Measurements from ENCODE around the gene NF1. TPM values are rescaled to one million over a fixed set of nuclear protein-coding genes. Genes with fewer than 3 reads are reported as not detected.

The NF1 gene
- polyA plus RNA-seq, 1 of the 3 experiments (the other 2 are of a cell fraction), result 19.6 TPM

- H3K27me3 ChIP-seq (ENCODE audit: insufficient read depth), result no peaks in the 10 kb centered on the region
- H3K27ac ChIP-seq (ENCODE audit: low read depth in 2 of 2, low read length in 1 of 2), result no peak overlapping the region
- no peak overlapping the region for H3K4me3 ChIP-seq (ENCODE audit: low read depth in 2 of 2, low read length in 1 of 2)
- CTCF ChIA-PET, result interaction anchor here (0.7 to 1.2 kb wide), 3 partner anchors 11 to 33 kb away, joined by 3 to 4 read pairs (median 4); no protein-coding TSS in a partner anchor
- H3K9me3 ChIP-seq, result no peaks in the 10 kb centered on the region
- peaks cover 72 to 85% of the 10 kb centered on the region in 2 experiments for H3K36me3 ChIP-seq (replicated peaks in 1 of 2; ENCODE audit: control insufficient read depth in 1 of 2, insufficient read depth in 2 of 2, low read length in 1 of 2)
- H3F3A ChIP-seq (replicated peaks; ENCODE audit: insufficient read depth), result peaks cover 6% of the 10 kb centered on the region
- no peak overlapping the region for H3K4me2 ChIP-seq
- TF ChIP-seq NFIC (IDR thresholded peaks at IDR 0.05; ENCODE audit: borderline replicate concordance) (no peak), CHD2 (IDR thresholded peaks at IDR 0.05; ENCODE audit: low read length, partially characterized antibody) (no peak), CTCF (IDR thresholded peaks at IDR 0.05) (no peak), RCOR1 (IDR thresholded peaks at IDR 0.05; ENCODE audit: low read length) (no peak), GATA2 (CRISPR knock-in tag; IDR thresholded peaks at IDR 0.05) (no peak), NRF1 (IDR thresholded peaks at IDR 0.05; ENCODE audit: low read depth, low read length) (no peak)
- no peaks in the 10 kb centered on the region for H4K20me1 ChIP-seq (ENCODE audit: insufficient read depth)
- no peak overlapping the region for H3K9ac ChIP-seq
- POLR2A ChIA-PET, result no interaction called here
- no peak overlapping the region for H2AFZ ChIP-seq (ENCODE audit: low read depth)
- WGBS (ENCODE audit: low lambda C conversion rate), result 85% methylated on average over 1 of the region's 1 CpG
- H3K4me1 ChIP-seq (ENCODE audit: control insufficient read depth in 1 of 2, insufficient read depth in 2 of 2, low read depth in 1 of 2, low read length in 1 of 2), result no peaks in the 10 kb centered on the region
- no peaks in the 10 kb centered on the region for H3K79me2 ChIP-seq (ENCODE audit: insufficient read depth)
- no peaks in the 10 kb centered on the region for H3K9me2 ChIP-seq
- no peak for DNase-seq
Observed at GRCh38 chr17:31355935-31356334, 261.2 kb downstream of the NF1 start.

GRCh38 chr17:31357091-31357490, 262.3 kb downstream of the NF1 start:
- Histone ChIP-seq H3K27me3 (ENCODE audit: insufficient read depth) (no peaks in the 10 kb centered on the region), H3K79me2 (ENCODE audit: insufficient read depth) (no peaks in the 10 kb centered on the region), H3K9me3 (no peaks in the 10 kb centered on the region), H3K4me1 (ENCODE audit: control insufficient read depth in 1 of 2, insufficient read depth in 2 of 2, low read depth in 1 of 2, low read length in 1 of 2) (peaks cover 0 to 7% of the 10 kb centered on the region in 2 experiments; a peak in 2 of 4 replicates), H3K9me2 (no peaks in the 10 kb centered on the region; the same call in 1 of the 2 replicates), H3K4me2 (no peak overlapping the region), H3F3A (replicated peaks; ENCODE audit: insufficient read depth) (peaks cover 6% of the 10 kb centered on the region), H4K20me1 (ENCODE audit: insufficient read depth) (no peaks in the 10 kb centered on the region), H3K27ac (ENCODE audit: low read depth in 2 of 2, low read length in 1 of 2) (no peak overlapping the region), H2AFZ (ENCODE audit: low read depth) (no peak overlapping the region), H3K9ac (no peak overlapping the region), H3K4me3 (ENCODE audit: low read depth in 2 of 2, low read length in 1 of 2) (no peak overlapping the region), H3K36me3 (replicated peaks in 1 of 2; ENCODE audit: control insufficient read depth in 1 of 2, insufficient read depth in 2 of 2, low read length in 1 of 2) (peaks cover 76 to 83% of the 10 kb centered on the region in 2 experiments)
- POLR2A ChIA-PET, result no interaction called here
- CTCF ChIA-PET, result interaction anchor here (1.2 kb wide), 1 partner anchor 10 kb away, joined by 4 read pairs; no protein-coding TSS in a partner anchor
- no peak for DNase-seq
- TF ChIP-seq FOXM1 (IDR thresholded peaks at IDR 0.05; ENCODE audit: low read depth) (no peak), TEAD4 (IDR thresholded peaks at IDR 0.05; ENCODE audit: borderline replicate concordance, insufficient read depth) (no peak), POLR2AphosphoS5 (IDR thresholded peaks at IDR 0.05; ENCODE audit: low read depth, low read length) (no peak), CHD2 (IDR thresholded peaks at IDR 0.05; ENCODE audit: low read length, partially characterized antibody) (no peak), MEF2A (IDR thresholded peaks at IDR 0.05; ENCODE audit: borderline replicate concordance, low read depth) (no peak), FOSL2 (IDR thresholded peaks at IDR 0.05; ENCODE audit: borderline replicate concordance, low read depth) (no peak), RCOR1 (IDR thresholded peaks at IDR 0.05; ENCODE audit: low read length) (no peak), ELF1 (IDR thresholded peaks at IDR 0.05) (no peak), FOXJ3 (CRISPR knock-in tag; IDR thresholded peaks at IDR 0.05) (no peak), NFIC (IDR thresholded peaks at IDR 0.05; ENCODE audit: borderline replicate concordance) (no peak)
- WGBS (ENCODE audit: low lambda C conversion rate), result 86% methylated on average over 2 of the region's 2 CpGs
